Tibial nerve (tissue), 4 donors: Measurements from ENCODE around the gene ANKS6. TPM values are rescaled to one million over a fixed set of nuclear protein-coding genes. Genes with fewer than 3 reads are reported as not detected.

Experiments used
- DNase-seq, 2 donors: peaks; one replicate each; pipeline ENCODE4 v3.0.0-alpha.2; 2019; ENCODE audit warnings: low spot score in 2 of 2
- H3K27ac ChIP-seq, 4 donors: fragments of 200-600 bp; sonication (generic) in 3 of 4; one replicate each; pipeline ENCODE4 v1.5.1; 2017 to 2019; ENCODE audit warnings: mild to moderate bottlenecking in 1 of 4
- H3K27me3 ChIP-seq, 2 donors: fragments of 200-600 bp; sonication (generic) in 1 of 2; one replicate each; pipeline versions ENCODE4 v1.5.1 to v1.6.0; 2017 to 2019
- H3K36me3 ChIP-seq, 3 donors: fragments of 200-600 bp; sonication (generic); one replicate each; pipeline ENCODE4 v1.5.1; 2018 to 2019
- H3K4me1 ChIP-seq, 4 donors: fragments of 200-600 bp; sonication (generic) in 3 of 4; one replicate each; pipeline ENCODE4 v1.5.1; 2017 to 2019
- H3K4me3 ChIP-seq, 4 donors: fragments of 200-600 bp; sonication (generic) in 3 of 4; one replicate each; pipeline ENCODE4 v1.5.1; 2017 to 2019; ENCODE audit warnings: mild to moderate bottlenecking in 1 of 4, moderate library complexity in 1 of 4
- H3K9me3 ChIP-seq, 4 donors: fragments of 200-600 bp; sonication (generic) in 3 of 4; one replicate each; pipeline ENCODE4 v1.5.1; 2017 to 2019
- EP300 ChIP-seq, 2 donors: sonication (generic); formaldehyde crosslinking; IDR thresholded peaks; one replicate each; pipeline ENCODE4 v1.6.1; 2017; ENCODE audit warnings: antibody characterized with exemption in 2 of 2, mild to moderate bottlenecking in 1 of 2
- POLR2A ChIP-seq, 2 donors: fragments of 450-650 bp; IDR thresholded peaks; one replicate each; pipeline ENCODE4 v1.6.1; 2017; ENCODE audit warnings: antibody characterized with exemption in 2 of 2, mild to moderate bottlenecking in 2 of 2, moderate library complexity in 2 of 2
- WGBS, 2 donors: methylation state at CpG; one replicate each; pipeline ENCODE4 v1.1.5; 2018; 5-methylcytosine and 5-hydroxymethylcytosine counted together
- total RNA-seq, 4 donors: library from RNA; depleted of rRNA; stranded (reverse); fragments of >200 nt; gene quantifications; one replicate each; pipeline ENCODE4 v1.1.0, GENCODE V29; 2016
- TF ChIP-seq, protein P1 (sequence below), 5 experiments: fragments of 200-600 bp in 3 of 5; fragments of 450-650 bp in 2 of 5; sonication (generic) in 3 of 5; IDR thresholded peaks; one replicate each; pipeline ENCODE4 v1.5.1; 2016 to 2019; ENCODE audit warnings: antibody characterized with exemption in 5 of 5, mild to moderate bottlenecking in 3 of 5, moderate library complexity in 2 of 5

The ANKS6 gene
- total RNA-seq, 4 donors from 2014 or later: 13.8 to 46.2 (median 27.9) TPM

GRCh38 chr9:98732091-98732490 lies 64.3 kb downstream of the ANKS6 start:
- peaks cover 0 to 50% (median 0%) of the 10 kb centered on the region in 3 donors for H3K36me3 ChIP-seq
- no peaks in the 10 kb centered on the region for H3K4me1 ChIP-seq
- WGBS, 2 donors: 82 to 90% methylated on average over 10 of the region's 10 CpGs
- H3K27ac ChIP-seq: no peak overlapping the region
- H3K9me3 ChIP-seq: no peaks in the 10 kb centered on the region
- no peak for TF ChIP-seq EP300 (IDR thresholded peaks at IDR 0.05)
- TF ChIP-seq, protein P1, sequence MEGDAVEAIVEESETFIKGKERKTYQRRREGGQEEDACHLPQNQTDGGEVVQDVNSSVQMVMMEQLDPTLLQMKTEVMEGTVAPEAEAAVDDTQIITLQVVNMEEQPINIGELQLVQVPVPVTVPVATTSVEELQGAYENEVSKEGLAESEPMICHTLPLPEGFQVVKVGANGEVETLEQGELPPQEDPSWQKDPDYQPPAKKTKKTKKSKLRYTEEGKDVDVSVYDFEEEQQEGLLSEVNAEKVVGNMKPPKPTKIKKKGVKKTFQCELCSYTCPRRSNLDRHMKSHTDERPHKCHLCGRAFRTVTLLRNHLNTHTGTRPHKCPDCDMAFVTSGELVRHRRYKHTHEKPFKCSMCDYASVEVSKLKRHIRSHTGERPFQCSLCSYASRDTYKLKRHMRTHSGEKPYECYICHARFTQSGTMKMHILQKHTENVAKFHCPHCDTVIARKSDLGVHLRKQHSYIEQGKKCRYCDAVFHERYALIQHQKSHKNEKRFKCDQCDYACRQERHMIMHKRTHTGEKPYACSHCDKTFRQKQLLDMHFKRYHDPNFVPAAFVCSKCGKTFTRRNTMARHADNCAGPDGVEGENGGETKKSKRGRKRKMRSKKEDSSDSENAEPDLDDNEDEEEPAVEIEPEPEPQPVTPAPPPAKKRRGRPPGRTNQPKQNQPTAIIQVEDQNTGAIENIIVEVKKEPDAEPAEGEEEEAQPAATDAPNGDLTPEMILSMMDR (IDR thresholded peaks at IDR 0.05): no peak
- no peak for TF ChIP-seq POLR2A (IDR thresholded peaks at IDR 0.05)
- no peak overlapping the region for H3K4me3 ChIP-seq
- H3K27me3 ChIP-seq: no peaks in the 10 kb centered on the region
- DNase-seq: no peak

DNA sequence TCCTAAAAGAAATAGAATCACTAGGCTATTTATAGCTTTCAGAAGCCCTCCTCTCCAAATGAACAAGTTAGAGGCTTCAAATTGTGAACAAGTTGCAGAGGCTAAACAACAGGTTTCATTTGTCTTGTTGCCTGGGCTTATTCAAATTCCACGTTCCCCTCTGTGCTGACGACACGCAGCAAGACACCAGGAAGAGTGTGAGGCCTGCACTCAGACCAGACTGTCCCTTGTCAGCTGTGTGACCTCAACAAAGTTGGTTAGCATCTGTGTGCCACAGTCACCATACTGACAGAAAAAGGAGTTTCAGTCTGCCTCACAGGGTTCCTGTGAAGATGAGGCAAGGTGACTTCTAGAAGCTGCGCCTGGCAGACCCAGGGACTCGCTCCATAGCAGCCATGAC lies 65.5 kb downstream of the ANKS6 start:
- H3K4me1 ChIP-seq: peaks cover 0 to 3% (median 0%) of the 10 kb centered on the region in 4 donors
- H3K27me3 ChIP-seq: no peaks in the 10 kb centered on the region
- peaks cover 0 to 38% (median 0%) of the 10 kb centered on the region in 3 donors for H3K36me3 ChIP-seq
- TF ChIP-seq, protein P1 (IDR thresholded peaks at IDR 0.05): no peak
- TF ChIP-seq EP300 (IDR thresholded peaks at IDR 0.05): no peak
- TF ChIP-seq POLR2A (IDR thresholded peaks at IDR 0.05): no peak
- H3K27ac ChIP-seq: no peak overlapping the region
- DNase-seq: no peak
- H3K9me3 ChIP-seq: no peaks in the 10 kb centered on the region
- H3K4me3 ChIP-seq: no peak overlapping the region
- WGBS, 2 donors: 70 to 84% methylated on average over 5 of the region's 5 CpGs

DNA sequence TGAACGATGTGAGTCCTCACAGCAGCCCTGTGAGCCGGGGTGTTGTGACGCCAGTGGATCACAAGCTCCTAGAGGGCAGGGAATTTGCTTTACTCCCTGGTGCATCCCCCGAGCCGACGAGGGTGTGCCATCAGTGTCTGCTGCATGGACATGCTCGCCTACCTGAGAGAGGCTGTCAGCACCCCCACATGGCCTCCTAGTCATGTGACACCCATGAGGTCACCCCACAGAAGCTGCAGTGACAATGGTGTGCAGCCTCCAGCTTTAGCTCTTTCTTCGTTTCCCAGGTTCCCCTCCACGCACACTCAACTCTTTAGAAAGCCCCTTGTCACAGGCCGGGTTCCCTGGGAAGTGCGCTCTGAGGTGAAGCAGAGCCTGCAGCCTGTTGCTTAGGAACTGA lies 67.9 kb downstream of the ANKS6 start:
- Histone ChIP-seq H3K36me3 (peaks cover 0 to 14% (median 0%) of the 10 kb centered on the region in 3 donors), H3K27me3 (no peaks in the 10 kb centered on the region), H3K27ac (no peak overlapping the region), H3K9me3 (peaks cover 0 to 12% (median 0%) of the 10 kb centered on the region in 4 donors), H3K4me3 (no peak overlapping the region), H3K4me1 (peaks cover 0 to 3% (median 0%) of the 10 kb centered on the region in 4 donors)
- no peak for TF ChIP-seq POLR2A (IDR thresholded peaks at IDR 0.05)
- TF ChIP-seq, protein P1 (IDR thresholded peaks at IDR 0.05): no peak
- no peak for TF ChIP-seq EP300 (IDR thresholded peaks at IDR 0.05)
- 85 to 90% methylated on average over 11 of the region's 11 CpGs for WGBS, 2 donors
- DNase-seq: no peak

DNA sequence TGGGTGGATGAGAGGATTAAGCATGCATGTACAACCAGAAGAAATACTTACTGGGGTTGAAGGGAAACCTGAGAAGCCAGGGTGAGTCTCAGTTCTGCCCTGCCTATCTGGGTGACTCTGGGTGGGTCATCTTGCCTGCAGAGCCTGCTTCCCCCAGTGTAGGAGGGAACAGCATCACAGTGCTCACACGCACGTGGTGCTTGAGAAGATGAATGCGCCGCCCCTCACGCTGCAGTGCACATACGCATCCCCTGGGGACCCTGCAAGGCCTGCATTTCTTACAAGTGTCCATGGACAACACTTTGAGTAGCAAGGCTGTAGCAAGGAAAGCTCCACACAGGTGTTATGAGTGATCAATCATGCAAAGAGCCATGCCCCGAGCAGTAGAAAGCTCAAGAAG lies 68.9 kb downstream of the ANKS6 start:
- H3K27me3 ChIP-seq: no peaks in the 10 kb centered on the region
- H3K36me3 ChIP-seq: peaks cover 0 to 3% (median 0%) of the 10 kb centered on the region in 3 donors
- peaks cover 0 to 3% (median 0%) of the 10 kb centered on the region in 4 donors for H3K4me1 ChIP-seq
- H3K27ac ChIP-seq: no peak overlapping the region
- TF ChIP-seq POLR2A (IDR thresholded peaks at IDR 0.05): no peak
- TF ChIP-seq, protein P1 (IDR thresholded peaks at IDR 0.05): no peak
- TF ChIP-seq EP300 (IDR thresholded peaks at IDR 0.05): no peak
- DNase-seq: no peak
- 50 to 62% methylated on average over 7 of the region's 7 CpGs for WGBS, 2 donors
- no peak overlapping the region for H3K4me3 ChIP-seq
- H3K9me3 ChIP-seq: peaks cover 0 to 15% (median 0%) of the 10 kb centered on the region in 4 donors

DNA sequence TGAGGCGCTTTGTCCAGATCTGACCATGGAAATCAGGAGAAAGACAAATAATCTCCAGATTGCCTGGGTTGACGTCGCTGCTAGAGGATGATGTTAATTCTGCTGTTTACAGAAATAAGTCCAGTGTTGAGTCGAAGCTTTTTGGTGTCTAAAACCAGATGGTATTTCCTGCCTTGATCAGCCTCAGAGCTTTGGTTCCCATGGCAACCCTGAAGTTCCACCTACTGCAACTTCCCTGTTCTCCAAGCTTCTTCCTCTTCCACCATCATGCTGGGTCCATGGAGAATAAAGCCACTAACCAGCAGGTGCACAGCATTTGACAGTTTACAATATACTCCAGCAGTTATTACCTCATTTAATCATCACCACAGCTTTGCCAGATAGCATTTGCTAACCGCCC lies 69.6 kb downstream of the ANKS6 start:
- TF ChIP-seq, protein P1 (IDR thresholded peaks at IDR 0.05): no peak
- TF ChIP-seq POLR2A (IDR thresholded peaks at IDR 0.05) (no peak), EP300 (IDR thresholded peaks at IDR 0.05) (peak in 1 of 2 donors; percentile 19)

More for the DNA sequence above, 69.6 kb downstream of the ANKS6 start:
- Histone ChIP-seq H3K9me3 (peaks cover 0 to 15% (median 0%) of the 10 kb centered on the region in 4 donors), H3K27me3 (no peaks in the 10 kb centered on the region), H3K4me1 (peaks cover 0 to 3% (median 0%) of the 10 kb centered on the region in 4 donors), H3K36me3 (no peaks in the 10 kb centered on the region), H3K4me3 (no peak overlapping the region), H3K27ac (no peak overlapping the region)
- peak in 1 of 2 donors; percentile 30 for DNase-seq
- WGBS, 2 donors: 47 to 57% methylated on average over 5 of the region's 5 CpGs
